Nephron (organoid): Measurements from ENCODE around the gene UTS2R.

ENCODE experiments used
- H3K27ac Mint-ChIP-seq, 3 experiments: 2 replicates each; pipeline ENCODE4 v1.8.0; 2020; ENCODE audit warnings: mixed read lengths in 3 of 3, mild to moderate bottlenecking in 2 of 3, moderate library complexity in 1 of 3
- H3K27me3 Mint-ChIP-seq: 2 replicates; pipeline ENCODE4 v1.8.0; 2021; ENCODE audit warnings: low read depth, mild to moderate bottlenecking, moderate library complexity, mixed read lengths
- H3K36me3 Mint-ChIP-seq: 2 replicates; pipeline ENCODE4 v1.8.0; 2020; ENCODE audit warnings: low read depth, mixed read lengths
- H3K4me1 Mint-ChIP-seq: 2 replicates; pipeline ENCODE4 v1.8.0; 2020; ENCODE audit warnings: mixed read lengths
- H3K4me3 Mint-ChIP-seq, 3 experiments: 2 replicates each; pipeline ENCODE4 v1.8.0; 2020; ENCODE audit warnings: mild to moderate bottlenecking in 3 of 3, mixed read lengths in 3 of 3, moderate library complexity in 2 of 3
- H3K9me3 Mint-ChIP-seq: 2 replicates; pipeline ENCODE4 v1.8.0; 2020; ENCODE audit warnings: mixed read lengths
- CTCF ChIP-seq, 3 experiments: fragments of 200-600 bp; sonication (generic); IDR thresholded peaks; one replicate each; pipeline ENCODE4 v1.5.0; 2021; ENCODE audit warnings: antibody characterized with exemption in 3 of 3; ENCODE audit not compliant: unreplicated experiment in 3 of 3

UTS2R gene

GRCh38 chr17:82353484-82353883, 18.1 kb upstream of the UTS2R start:
- no peaks in the 10 kb centered on the region for H3K9me3 Mint-ChIP-seq
- peaks cover 7% of the 10 kb centered on the region for H3K27me3 Mint-ChIP-seq
- no peak for TF ChIP-seq CTCF (IDR thresholded peaks at IDR 0.05; ENCODE audit: unreplicated experiment in 3 of 3)
- H3K4me1 Mint-ChIP-seq, result peaks cover 44% of the 10 kb centered on the region
- no peak overlapping the region for H3K27ac Mint-ChIP-seq
- no peak overlapping the region for H3K4me3 Mint-ChIP-seq
- H3K36me3 Mint-ChIP-seq, result no peaks in the 10 kb centered on the region

- Mint-ChIP-seq H3K4me1 (peaks cover 35% of the 10 kb centered on the region), H3K9me3 (no peaks in the 10 kb centered on the region), H3K4me3 (no peak overlapping the region), H3K36me3 (no peaks in the 10 kb centered on the region), H3K27ac (no peak overlapping the region), H3K27me3 (peaks cover 15% of the 10 kb centered on the region)
- TF ChIP-seq CTCF (IDR thresholded peaks at IDR 0.05; ENCODE audit: unreplicated experiment in 3 of 3), result no peak
These were observed 16.7 kb upstream of the UTS2R start for GRCh38 chr17:82354804-82355308.

GRCh38 chr17:82355770-82356427, 15.7 kb upstream of the UTS2R start:
- Mint-ChIP-seq H3K4me3 (no peak overlapping the region), H3K27ac (no peak overlapping the region), H3K9me3 (no peaks in the 10 kb centered on the region), H3K27me3 (peaks cover 15% of the 10 kb centered on the region), H3K36me3 (no peaks in the 10 kb centered on the region), H3K4me1 (peaks cover 35% of the 10 kb centered on the region)
- TF ChIP-seq CTCF (IDR thresholded peaks at IDR 0.05; ENCODE audit: unreplicated experiment in 3 of 3), result no peak

DNA sequence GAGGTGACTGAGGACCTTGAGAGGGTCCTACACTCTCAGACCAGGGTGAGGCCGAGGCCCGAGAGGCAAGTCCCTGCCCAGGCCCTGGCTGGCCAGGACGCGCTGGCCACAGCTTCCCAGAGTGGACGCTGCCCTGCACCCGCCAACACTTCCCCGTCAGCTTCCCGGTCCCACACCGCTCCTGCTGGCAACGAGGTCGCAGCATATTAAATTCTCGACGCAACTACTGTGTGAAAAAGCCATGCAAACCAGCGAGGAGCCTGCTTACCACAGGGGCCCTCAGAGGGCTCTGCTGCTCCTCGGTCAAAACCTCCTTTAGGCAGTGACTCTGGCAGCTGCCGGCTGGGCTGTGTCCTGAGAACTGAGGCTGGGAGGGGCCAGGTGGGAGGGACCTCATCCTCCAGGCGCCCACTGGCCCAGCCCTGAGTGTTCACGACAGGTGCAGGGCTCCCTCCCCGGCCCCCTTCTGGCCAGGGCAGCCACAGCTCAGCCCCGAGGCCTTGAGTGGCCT, 14.7 kb upstream of the UTS2R start:
- Mint-ChIP-seq H3K27me3 (peaks cover 19% of the 10 kb centered on the region), H3K36me3 (no peaks in the 10 kb centered on the region), H3K4me1 (peaks cover 27% of the 10 kb centered on the region), H3K27ac (peak overlapping the region in 2 of 3 experiments; percentile 57 to 76), H3K9me3 (no peaks in the 10 kb centered on the region), H3K4me3 (peak overlapping the region; percentile 41 to 60 (median 43))
- TF ChIP-seq CTCF (IDR thresholded peaks at IDR 0.05; ENCODE audit: unreplicated experiment in 3 of 3), result no peak

- no peaks in the 10 kb centered on the region for H3K9me3 Mint-ChIP-seq
- no peak overlapping the region for H3K27ac Mint-ChIP-seq
- no peaks in the 10 kb centered on the region for H3K36me3 Mint-ChIP-seq
- H3K4me3 Mint-ChIP-seq, result no peak overlapping the region
- H3K27me3 Mint-ChIP-seq, result peaks cover 18% of the 10 kb centered on the region
- no peak for TF ChIP-seq CTCF (IDR thresholded peaks at IDR 0.05; ENCODE audit: unreplicated experiment in 3 of 3)
- H3K4me1 Mint-ChIP-seq, result peaks cover 26% of the 10 kb centered on the region
These were observed 14.2 kb upstream of the UTS2R start for GRCh38 chr17:82357394-82357793.
